MCF 10A (cell line): ENCODE results near the gene CNNM3. TPM values are rescaled to one million over a fixed set of nuclear protein-coding genes. Genes with fewer than 3 reads are reported as not detected.

Source experiments
- Bru-seq: library from RNA; stranded (reverse); fragments of 400-500 nt; gene quantifications from one replicate; lab custom pipeline; 2021; lab: Mats Ljungman, UMichigan
- BruChase-seq, 2 experiments: library from RNA; stranded (reverse); fragments of 400-500 nt; gene quantifications; one replicate each; lab custom pipeline; 2021; lab: Mats Ljungman, UMichigan
- BruUV-seq: library from RNA; stranded (reverse); fragments of 400-500 nt; replicated peaks from 2 replicates; lab custom pipeline; 2021; lab: Mats Ljungman, UMichigan
- CTCF ChIA-PET: fragments of 300-600 bp; sonication (Branson Sonifier 250); formaldehyde crosslinking; extraction: SDS; loops from one replicate; lab custom pipeline; 2021; ENCODE audit warnings: antibody characterized with exemption, inconsistent platforms; lab: Yijun Ruan, JAX
- POLR2A ChIA-PET: fragments of 300-600, 350-650 bp; sonication (Branson Sonifier 250); formaldehyde crosslinking; extraction: SDS; loops from one replicate; lab custom pipeline; 2020; ENCODE audit warnings: antibody characterized with exemption, inconsistent platforms; lab: Yijun Ruan, JAX
- DNase-seq: peaks from one replicate; pipeline ENCODE4 v3.0.0-alpha.2; 2018; ENCODE audit not compliant: unreplicated experiment
- H3K27ac Mint-ChIP-seq: one replicate; pipeline ENCODE4 v1.8.0; 2022; ENCODE audit warnings: mild to moderate bottlenecking, low read depth, mixed read lengths; ENCODE audit not compliant: unreplicated experiment
- H3K27me3 Mint-ChIP-seq: one replicate; pipeline ENCODE4 v1.8.0; 2022; ENCODE audit warnings: mixed read lengths; ENCODE audit not compliant: insufficient read depth, unreplicated experiment
- H3K36me3 Mint-ChIP-seq: one replicate; pipeline ENCODE4 v1.8.0; 2022; ENCODE audit warnings: mild to moderate bottlenecking, moderate library complexity, mixed read lengths; ENCODE audit not compliant: insufficient read depth, unreplicated experiment
- H3K4me1 Mint-ChIP-seq: one replicate; pipeline ENCODE4 v1.8.0; 2022; ENCODE audit warnings: mixed read lengths; ENCODE audit not compliant: insufficient read depth, unreplicated experiment
- H3K4me3 Mint-ChIP-seq: one replicate; pipeline ENCODE4 v1.8.0; 2022; ENCODE audit warnings: mild to moderate bottlenecking, moderate library complexity, mixed read lengths; ENCODE audit not compliant: unreplicated experiment
- H3K9me3 Mint-ChIP-seq: one replicate; pipeline ENCODE4 v1.8.0; 2022; ENCODE audit warnings: mixed read lengths; ENCODE audit not compliant: unreplicated experiment
- intact Hi-C: fragments of 100-400 bp; cut with micrococcal nuclease; formaldehyde crosslinking; loops from 2 replicates; pipeline ENCODE4 v1.14.1; 2022
- long read RNA-seq: library from polyadenylated mRNA; stranded (forward); transcript quantifications from one replicate; pipeline ENCODE4 v2.0.0, GENCODE V29; 2022
- total RNA-seq: library from RNA; stranded (reverse); gene quantifications from 2 replicates; pipeline ENCODE4 v1.2.3, GENCODE V29; 2022
- TF ChIP-seq, protein P1 (sequence below): fragments of 200-600 bp; IDR thresholded peaks from one replicate; pipeline ENCODE4 v1.8.0; 2022; ENCODE audit warnings: antibody characterized with exemption, mild to moderate bottlenecking; ENCODE audit not compliant: unreplicated experiment

CNNM3 gene
- total RNA-seq, result 9.1 and 9.9 TPM in 2 replicates
- percentile 49 among the genes with signal in this experiment for Bru-seq, nascent RNA
- percentile 58 among the genes with signal in this experiment for BruChase-seq, experiment 1, labeled RNA remaining after a 6-hour chase
- percentile 54 among the genes with signal in this experiment for BruChase-seq, experiment 2, labeled RNA remaining after a 2-hour chase
- long read RNA-seq, transcript CNNM3-201 (8 exons, 3,447 nt), result major isoform, 23 of 30 reads
- long read RNA-seq, partial matches to known transcripts, result 1 of 30 reads
- long read RNA-seq, other reads (novel, unspliced or antisense), result 6 of 30 reads

DNA sequence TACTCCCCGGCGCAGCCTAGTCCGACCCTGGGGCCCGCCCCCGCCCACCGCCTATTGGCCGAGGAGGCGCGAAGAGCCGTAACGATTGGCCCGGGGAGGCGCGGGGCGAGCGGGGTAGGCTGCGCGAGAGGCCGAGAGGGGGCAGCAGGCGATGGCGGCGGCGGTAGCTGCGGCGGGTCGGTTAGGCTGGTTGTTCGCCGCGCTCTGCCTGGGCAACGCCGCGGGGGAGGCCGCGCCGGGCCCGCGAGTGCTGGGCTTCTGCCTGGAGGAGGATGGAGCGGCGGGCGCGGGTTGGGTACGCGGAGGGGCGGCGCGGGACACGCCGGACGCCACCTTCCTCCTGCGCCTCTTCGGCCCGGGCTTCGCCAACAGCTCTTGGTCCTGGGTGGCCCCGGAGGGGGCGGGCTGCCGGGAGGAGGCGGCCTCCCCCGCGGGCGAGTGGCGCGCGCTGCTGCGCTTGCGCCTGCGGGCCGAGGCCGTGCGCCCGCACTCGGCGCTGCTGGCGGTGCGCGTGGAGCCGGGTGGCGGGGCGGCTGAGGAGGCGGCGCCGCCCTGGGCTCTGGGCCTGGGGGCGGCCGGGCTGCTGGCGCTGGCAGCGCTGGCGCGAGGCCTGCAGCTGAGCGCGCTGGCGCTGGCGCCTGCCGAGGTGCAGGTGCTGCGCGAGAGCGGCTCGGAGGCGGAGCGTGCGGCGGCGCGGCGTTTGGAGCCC is at the start of gene CNNM3:
TSS of gene CNNM3 (plus strand) at position 142 of the 709 bp plus-strand sequence. CDS start at position 152, 10 bp downstream.
- H3K27me3 Mint-ChIP-seq, result no peaks in the 10 kb centered on the region
- ChIA-PET POLR2A (interaction anchor here (0.7 to 3.1 kb wide), 21 partner anchors 12 to 486 kb away, joined by 3 to 16 read pairs (median 4); partner anchors contain the start of genes ANKRD36, ANKRD39 and KANSL3), CTCF (interaction anchor here (0.5 to 1.2 kb wide), 4 partner anchors 8 to 35 kb away, joined by 4 to 6 read pairs (median 5); no protein-coding TSS in a partner anchor)
- H3K36me3 Mint-ChIP-seq, result peaks cover 21% of the 10 kb centered on the region
- DNase-seq, result peak; percentile 92
- TF ChIP-seq, protein P1, sequence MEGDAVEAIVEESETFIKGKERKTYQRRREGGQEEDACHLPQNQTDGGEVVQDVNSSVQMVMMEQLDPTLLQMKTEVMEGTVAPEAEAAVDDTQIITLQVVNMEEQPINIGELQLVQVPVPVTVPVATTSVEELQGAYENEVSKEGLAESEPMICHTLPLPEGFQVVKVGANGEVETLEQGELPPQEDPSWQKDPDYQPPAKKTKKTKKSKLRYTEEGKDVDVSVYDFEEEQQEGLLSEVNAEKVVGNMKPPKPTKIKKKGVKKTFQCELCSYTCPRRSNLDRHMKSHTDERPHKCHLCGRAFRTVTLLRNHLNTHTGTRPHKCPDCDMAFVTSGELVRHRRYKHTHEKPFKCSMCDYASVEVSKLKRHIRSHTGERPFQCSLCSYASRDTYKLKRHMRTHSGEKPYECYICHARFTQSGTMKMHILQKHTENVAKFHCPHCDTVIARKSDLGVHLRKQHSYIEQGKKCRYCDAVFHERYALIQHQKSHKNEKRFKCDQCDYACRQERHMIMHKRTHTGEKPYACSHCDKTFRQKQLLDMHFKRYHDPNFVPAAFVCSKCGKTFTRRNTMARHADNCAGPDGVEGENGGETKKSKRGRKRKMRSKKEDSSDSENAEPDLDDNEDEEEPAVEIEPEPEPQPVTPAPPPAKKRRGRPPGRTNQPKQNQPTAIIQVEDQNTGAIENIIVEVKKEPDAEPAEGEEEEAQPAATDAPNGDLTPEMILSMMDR, result peak; percentile 59
- peaks cover 20% of the 10 kb centered on the region for H3K4me1 Mint-ChIP-seq
- peak within 1 kb of the TSS; percentile 77 for H3K4me3 Mint-ChIP-seq
- no peaks in the 10 kb centered on the region for H3K9me3 Mint-ChIP-seq
- no TSS peak for BruUV-seq
- intact Hi-C loops, result loop anchor here (1.0 to 2.0 kb wide), 2 partner anchors 145 to 214 kb away; no protein-coding TSS in a partner anchor
- H3K27ac Mint-ChIP-seq, result peak within 1 kb of the TSS; percentile 18

DNA sequence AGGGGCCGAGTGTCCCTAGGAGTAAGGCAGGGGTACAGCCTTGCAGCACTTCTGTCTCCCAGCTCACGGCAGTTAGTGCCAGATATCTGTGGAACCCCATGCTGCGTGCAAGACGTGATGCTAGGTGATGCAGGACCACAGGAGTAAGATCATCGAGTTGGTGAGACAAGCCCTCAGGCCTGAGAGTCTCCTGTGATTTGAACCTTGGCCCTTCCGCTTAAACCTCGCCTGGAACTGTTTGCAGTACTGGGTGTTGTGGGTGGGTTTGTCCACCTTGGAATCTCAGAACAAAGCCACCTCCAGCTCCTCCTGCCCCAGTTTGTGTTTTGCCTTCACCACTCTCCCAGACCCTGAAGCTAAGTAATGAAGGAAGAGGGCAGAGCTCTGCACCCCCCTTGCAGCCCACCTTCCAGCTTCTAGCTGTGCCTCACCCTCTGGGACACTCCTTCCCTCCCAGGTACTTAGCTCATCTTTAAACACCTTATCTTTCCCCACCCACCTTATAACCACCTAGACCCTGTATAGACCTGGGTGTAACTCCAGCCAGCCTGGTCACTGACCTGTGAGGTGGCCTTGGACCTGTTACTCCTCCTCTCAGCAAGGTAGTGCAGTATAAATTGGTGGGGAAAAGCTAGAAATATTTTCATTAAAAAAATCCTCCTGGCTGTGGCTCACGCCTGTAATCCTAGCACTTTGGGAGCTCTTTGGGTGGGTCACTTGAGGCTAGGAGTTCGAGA is 48.8 kb upstream of the CNNM3 start:
- BruUV-seq, result no TSS peak
- no peak overlapping the region for H3K27ac Mint-ChIP-seq

DNA sequence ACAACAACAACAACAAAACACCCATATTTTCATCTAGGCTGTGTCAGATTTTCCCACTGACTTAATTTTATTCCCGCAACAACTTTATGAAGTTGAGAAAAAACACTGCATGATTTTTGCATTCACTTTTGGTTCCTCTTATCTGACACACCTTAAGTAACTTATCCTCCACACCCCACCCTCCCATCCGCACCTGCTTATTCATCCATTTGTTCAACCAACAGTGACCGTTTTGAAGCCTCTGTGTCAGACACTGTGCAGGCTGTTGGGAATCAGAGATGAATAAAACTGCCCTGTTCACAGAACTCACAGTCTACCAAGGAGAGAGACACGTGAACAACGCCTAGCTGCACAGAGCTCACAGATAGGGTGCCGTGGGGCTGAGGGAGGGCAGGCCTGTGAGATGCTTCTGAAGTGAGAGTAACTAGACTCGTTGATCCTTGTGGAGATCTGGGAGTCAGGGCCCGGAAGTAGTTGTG is 47.9 kb upstream of the CNNM3 start:
- Mint-ChIP-seq H3K4me3 (no peak overlapping the region), H3K4me1 (peaks cover 12% of the 10 kb centered on the region), H3K27me3 (no peaks in the 10 kb centered on the region), H3K9me3 (no peaks in the 10 kb centered on the region), H3K27ac (no peak overlapping the region), H3K36me3 (no peaks in the 10 kb centered on the region)
- no peak for DNase-seq
- CTCF ChIA-PET, result interaction anchor here (0.5 to 2.0 kb wide), 4 partner anchors 10 to 217 kb away, joined by 3 to 8 read pairs (median 5); no protein-coding TSS in a partner anchor
- POLR2A ChIA-PET, result interaction anchor here (2.4 kb wide), 1 partner anchor 49 kb away, joined by 10 read pairs; the partner anchor contains the start of gene CNNM3
- BruUV-seq, result no TSS peak
- intact Hi-C loops, result no loop called here
- TF ChIP-seq, protein P1, result no peak

More for the DNA sequence above, 48.8 kb upstream of the CNNM3 start:
- POLR2A ChIA-PET, result interaction anchor here (2.4 kb wide), 1 partner anchor 50 kb away, joined by 10 read pairs; the partner anchor contains the start of gene CNNM3
- TF ChIP-seq, protein P1, result no peak
- peaks cover 20% of the 10 kb centered on the region for H3K4me1 Mint-ChIP-seq
- no peaks in the 10 kb centered on the region for H3K9me3 Mint-ChIP-seq
- H3K27me3 Mint-ChIP-seq, result no peaks in the 10 kb centered on the region
- CTCF ChIA-PET, result interaction anchor here (0.6 to 2.0 kb wide), 5 partner anchors 8 to 457 kb away, joined by 3 to 8 read pairs (median 6); no protein-coding TSS in a partner anchor
- intact Hi-C loops, result no loop called here
- no peak overlapping the region for H3K4me3 Mint-ChIP-seq
- H3K36me3 Mint-ChIP-seq, result no peaks in the 10 kb centered on the region
- DNase-seq, result no peak
